ENCODE data around the gene SLC35F1. TPM values are rescaled to one million over a fixed set of nuclear protein-coding genes. Genes with fewer than 3 reads are reported as not detected.

SLC35F1 gene
- total RNA-seq, 1 donor from 2014 or later, result 0.23 TPM

DNA sequence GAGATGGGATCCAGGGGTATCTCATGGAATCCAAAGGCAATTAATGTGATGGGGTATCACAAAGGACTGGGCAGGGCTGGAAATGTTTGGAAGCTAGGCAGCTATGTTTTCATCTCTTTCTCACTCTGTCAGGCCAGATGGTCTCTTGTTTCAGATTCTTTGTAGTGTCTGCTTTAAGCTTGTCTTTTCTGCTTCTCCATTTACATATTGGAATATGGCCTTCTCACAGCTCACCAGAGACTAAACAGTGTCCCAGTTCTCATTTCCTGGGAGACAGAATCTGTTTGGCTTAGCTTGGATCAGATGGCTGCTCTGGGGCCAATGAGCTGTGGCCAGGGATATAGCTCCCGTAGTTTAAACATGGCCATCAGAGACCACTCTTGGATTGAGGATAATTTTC lies 78.9 kb downstream of the SLC35F1 start:
- Mint-ChIP-seq H3K4me1 (ENCODE audit: unreplicated experiment) (no peaks in the 10 kb centered on the region), H3K36me3 (ENCODE audit: low read depth, unreplicated experiment) (no peaks in the 10 kb centered on the region), H3K27me3 (ENCODE audit: unreplicated experiment) (no peaks in the 10 kb centered on the region), H3K27ac (ENCODE audit: unreplicated experiment) (no peak overlapping the region), H3K9me3 (ENCODE audit: unreplicated experiment) (no peaks in the 10 kb centered on the region), H3K4me3 (ENCODE audit: unreplicated experiment) (no peak overlapping the region)
- TF ChIP-seq, protein P1, sequence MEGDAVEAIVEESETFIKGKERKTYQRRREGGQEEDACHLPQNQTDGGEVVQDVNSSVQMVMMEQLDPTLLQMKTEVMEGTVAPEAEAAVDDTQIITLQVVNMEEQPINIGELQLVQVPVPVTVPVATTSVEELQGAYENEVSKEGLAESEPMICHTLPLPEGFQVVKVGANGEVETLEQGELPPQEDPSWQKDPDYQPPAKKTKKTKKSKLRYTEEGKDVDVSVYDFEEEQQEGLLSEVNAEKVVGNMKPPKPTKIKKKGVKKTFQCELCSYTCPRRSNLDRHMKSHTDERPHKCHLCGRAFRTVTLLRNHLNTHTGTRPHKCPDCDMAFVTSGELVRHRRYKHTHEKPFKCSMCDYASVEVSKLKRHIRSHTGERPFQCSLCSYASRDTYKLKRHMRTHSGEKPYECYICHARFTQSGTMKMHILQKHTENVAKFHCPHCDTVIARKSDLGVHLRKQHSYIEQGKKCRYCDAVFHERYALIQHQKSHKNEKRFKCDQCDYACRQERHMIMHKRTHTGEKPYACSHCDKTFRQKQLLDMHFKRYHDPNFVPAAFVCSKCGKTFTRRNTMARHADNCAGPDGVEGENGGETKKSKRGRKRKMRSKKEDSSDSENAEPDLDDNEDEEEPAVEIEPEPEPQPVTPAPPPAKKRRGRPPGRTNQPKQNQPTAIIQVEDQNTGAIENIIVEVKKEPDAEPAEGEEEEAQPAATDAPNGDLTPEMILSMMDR (IDR thresholded peaks at IDR 0.05; ENCODE audit: unreplicated experiment), result no peak
- DNase-seq (ENCODE audit: low spot score), result no peak

DNA sequence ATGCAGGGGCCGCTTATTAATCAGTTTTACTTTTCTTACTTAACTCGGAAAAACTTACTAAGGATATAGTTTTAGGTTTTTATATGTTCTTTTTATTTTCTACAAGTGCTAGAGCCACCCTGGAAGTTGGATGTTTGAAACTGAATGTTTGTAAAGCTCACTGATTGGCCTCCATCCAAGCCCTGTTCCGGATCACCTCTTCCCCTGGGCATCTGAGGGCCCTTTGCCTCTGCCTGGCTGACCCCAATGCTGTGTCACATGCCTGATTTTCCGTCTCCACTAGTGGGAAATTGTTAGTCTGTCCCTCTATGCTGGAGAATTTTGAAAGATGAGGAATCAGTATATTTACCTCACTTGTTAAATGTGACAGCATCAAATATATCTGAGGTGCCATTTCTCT lies 79.3 kb downstream of the SLC35F1 start:
- Mint-ChIP-seq H3K36me3 (ENCODE audit: low read depth, unreplicated experiment) (no peaks in the 10 kb centered on the region), H3K27me3 (ENCODE audit: unreplicated experiment) (no peaks in the 10 kb centered on the region), H3K9me3 (ENCODE audit: unreplicated experiment) (no peaks in the 10 kb centered on the region), H3K27ac (ENCODE audit: unreplicated experiment) (no peak overlapping the region), H3K4me3 (ENCODE audit: unreplicated experiment) (no peak overlapping the region), H3K4me1 (ENCODE audit: unreplicated experiment) (no peaks in the 10 kb centered on the region)
- DNase-seq (ENCODE audit: low spot score), result no peak
- TF ChIP-seq, protein P1 (IDR thresholded peaks at IDR 0.05; ENCODE audit: unreplicated experiment), result no peak

DNA sequence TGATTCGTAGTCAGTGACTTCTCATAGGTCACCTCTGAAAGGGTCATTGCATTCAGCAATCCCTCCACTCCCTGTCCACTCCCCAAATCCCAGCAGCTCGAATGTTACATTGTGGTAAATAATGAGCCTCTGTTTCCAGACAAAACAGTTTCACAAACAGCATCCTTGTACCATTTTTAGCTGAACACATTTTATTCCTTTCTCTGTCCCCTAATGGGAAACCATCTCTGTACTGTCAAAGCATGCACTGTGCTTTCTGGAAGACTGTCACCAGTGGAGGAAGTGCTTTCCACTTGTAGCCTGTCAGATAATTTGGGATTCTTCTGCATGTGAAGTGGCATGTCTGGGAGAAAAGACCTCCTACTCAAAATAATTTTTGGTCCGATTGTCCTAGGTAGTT lies 82.0 kb downstream of the SLC35F1 start:
- TF ChIP-seq, protein P1 (IDR thresholded peaks at IDR 0.05; ENCODE audit: unreplicated experiment), result no peak
- Mint-ChIP-seq H3K27ac (ENCODE audit: unreplicated experiment) (no peak overlapping the region), H3K9me3 (ENCODE audit: unreplicated experiment) (no peaks in the 10 kb centered on the region), H3K36me3 (ENCODE audit: low read depth, unreplicated experiment) (no peaks in the 10 kb centered on the region), H3K27me3 (ENCODE audit: unreplicated experiment) (no peaks in the 10 kb centered on the region), H3K4me3 (ENCODE audit: unreplicated experiment) (no peak overlapping the region), H3K4me1 (ENCODE audit: unreplicated experiment) (no peaks in the 10 kb centered on the region)
- DNase-seq (ENCODE audit: low spot score), result no peak

DNA sequence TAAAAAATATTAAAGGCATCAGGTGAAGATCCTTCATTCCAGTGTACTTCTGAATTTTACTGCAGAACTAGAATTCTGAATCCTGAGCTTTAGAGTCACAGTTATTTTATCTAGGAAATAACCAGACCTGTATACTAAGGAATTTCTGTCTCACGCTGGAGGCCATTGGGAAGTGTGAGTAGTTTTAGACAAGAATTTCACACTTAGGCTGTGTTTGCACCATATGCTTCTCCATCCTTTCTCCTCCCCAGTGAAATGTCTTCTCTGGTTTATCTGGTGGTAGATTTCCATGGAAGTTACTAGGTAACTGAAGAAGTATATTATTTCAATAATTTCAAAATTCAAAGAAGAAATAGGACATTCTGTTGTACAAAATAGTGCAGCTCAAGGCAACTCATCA lies 83.1 kb downstream of the SLC35F1 start:
- no peak for DNase-seq (ENCODE audit: low spot score)
- TF ChIP-seq, protein P1 (IDR thresholded peaks at IDR 0.05; ENCODE audit: unreplicated experiment), result no peak
- Mint-ChIP-seq H3K4me1 (ENCODE audit: unreplicated experiment) (no peaks in the 10 kb centered on the region), H3K27ac (ENCODE audit: unreplicated experiment) (no peak overlapping the region), H3K27me3 (ENCODE audit: unreplicated experiment) (no peaks in the 10 kb centered on the region), H3K36me3 (ENCODE audit: low read depth, unreplicated experiment) (no peaks in the 10 kb centered on the region), H3K9me3 (ENCODE audit: unreplicated experiment) (no peaks in the 10 kb centered on the region), H3K4me3 (ENCODE audit: unreplicated experiment) (no peak overlapping the region)

GRCh38 chr6:117992856-117993255 lies 85.8 kb downstream of the SLC35F1 start:
- Mint-ChIP-seq H3K4me3 (ENCODE audit: unreplicated experiment) (no peak overlapping the region), H3K27ac (ENCODE audit: unreplicated experiment) (no peak overlapping the region), H3K4me1 (ENCODE audit: unreplicated experiment) (no peaks in the 10 kb centered on the region), H3K9me3 (ENCODE audit: unreplicated experiment) (no peaks in the 10 kb centered on the region), H3K36me3 (ENCODE audit: low read depth, unreplicated experiment) (no peaks in the 10 kb centered on the region), H3K27me3 (ENCODE audit: unreplicated experiment) (no peaks in the 10 kb centered on the region)
- DNase-seq (ENCODE audit: low spot score), result no peak
- TF ChIP-seq, protein P1 (IDR thresholded peaks at IDR 0.05; ENCODE audit: unreplicated experiment), result no peak
